Measurements from ENCODE around the gene RPUSD2. TPM values are rescaled to one million over a fixed set of nuclear protein-coding genes. Genes with fewer than 3 reads are reported as not detected.

Gene RPUSD2
- polyA plus RNA-seq, 1 of the 3 experiments (the other 2 are of a cell fraction) = 10.8 TPM

GRCh38 chr15:40538976-40539375 lies 30.1 kb upstream of the RPUSD2 start:
- CTCF ChIA-PET = interaction anchor here (0.6 to 2.0 kb wide), 3 partner anchors 19 to 40 kb away, joined by 3 to 5 read pairs (median 4); no protein-coding TSS in a partner anchor

DNA sequence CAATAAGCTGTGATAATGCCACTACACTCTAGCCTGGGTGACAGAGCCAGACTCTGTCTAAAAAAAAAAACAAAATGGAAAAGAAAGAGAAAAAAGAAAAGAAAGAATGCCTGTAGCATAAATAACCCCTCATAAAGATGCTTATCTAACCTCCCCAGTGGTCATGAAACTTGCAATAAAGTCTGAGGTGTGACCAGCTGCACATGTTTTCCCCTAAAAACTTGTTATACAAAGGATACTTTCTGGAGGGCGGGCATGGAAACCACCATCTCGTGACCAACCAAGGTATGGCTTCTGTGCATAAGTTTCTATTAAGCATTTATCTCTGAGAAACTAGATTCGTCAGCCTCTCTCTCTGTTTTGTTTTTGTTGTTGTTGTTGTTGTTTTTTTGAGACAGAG lies 26.0 kb upstream of the RPUSD2 start:
- WGBS (ENCODE audit: low lambda C conversion rate) = 92% methylated on average over 3 of the region's 3 CpGs
- Histone ChIP-seq H3F3A (replicated peaks; ENCODE audit: insufficient read depth) (no peaks in the 10 kb centered on the region), H2AFZ (ENCODE audit: low read depth) (no peak overlapping the region), H3K9ac (no peak overlapping the region), H3K27me3 (ENCODE audit: insufficient read depth) (no peaks in the 10 kb centered on the region), H3K4me1 (ENCODE audit: control insufficient read depth in 1 of 2, insufficient read depth in 2 of 2, low read depth in 1 of 2, low read length in 1 of 2) (peaks cover 0 to 4% of the 10 kb centered on the region in 2 experiments; a peak in 1 of 4 replicates), H3K9me3 (no peaks in the 10 kb centered on the region), H4K20me1 (ENCODE audit: insufficient read depth) (no peaks in the 10 kb centered on the region), H3K79me2 (ENCODE audit: insufficient read depth) (no peaks in the 10 kb centered on the region), H3K9me2 (no peaks in the 10 kb centered on the region), H3K36me3 (replicated peaks in 1 of 2; ENCODE audit: control insufficient read depth in 1 of 2, insufficient read depth in 2 of 2, low read length in 1 of 2) (peaks cover 0 to 1% of the 10 kb centered on the region in 2 experiments), H3K4me3 (ENCODE audit: low read depth in 2 of 2, low read length in 1 of 2) (no peak overlapping the region), H3K4me2 (no peak overlapping the region), H3K27ac (ENCODE audit: low read depth in 2 of 2, low read length in 1 of 2) (no peak overlapping the region)
- ChIA-PET CTCF (interaction anchor here (0.6 kb wide), 1 partner anchor 192 kb away, joined by 3 read pairs; no protein-coding TSS in a partner anchor), POLR2A (no interaction called here)
- DNase-seq = no peak
- TF ChIP-seq, protein P1, sequence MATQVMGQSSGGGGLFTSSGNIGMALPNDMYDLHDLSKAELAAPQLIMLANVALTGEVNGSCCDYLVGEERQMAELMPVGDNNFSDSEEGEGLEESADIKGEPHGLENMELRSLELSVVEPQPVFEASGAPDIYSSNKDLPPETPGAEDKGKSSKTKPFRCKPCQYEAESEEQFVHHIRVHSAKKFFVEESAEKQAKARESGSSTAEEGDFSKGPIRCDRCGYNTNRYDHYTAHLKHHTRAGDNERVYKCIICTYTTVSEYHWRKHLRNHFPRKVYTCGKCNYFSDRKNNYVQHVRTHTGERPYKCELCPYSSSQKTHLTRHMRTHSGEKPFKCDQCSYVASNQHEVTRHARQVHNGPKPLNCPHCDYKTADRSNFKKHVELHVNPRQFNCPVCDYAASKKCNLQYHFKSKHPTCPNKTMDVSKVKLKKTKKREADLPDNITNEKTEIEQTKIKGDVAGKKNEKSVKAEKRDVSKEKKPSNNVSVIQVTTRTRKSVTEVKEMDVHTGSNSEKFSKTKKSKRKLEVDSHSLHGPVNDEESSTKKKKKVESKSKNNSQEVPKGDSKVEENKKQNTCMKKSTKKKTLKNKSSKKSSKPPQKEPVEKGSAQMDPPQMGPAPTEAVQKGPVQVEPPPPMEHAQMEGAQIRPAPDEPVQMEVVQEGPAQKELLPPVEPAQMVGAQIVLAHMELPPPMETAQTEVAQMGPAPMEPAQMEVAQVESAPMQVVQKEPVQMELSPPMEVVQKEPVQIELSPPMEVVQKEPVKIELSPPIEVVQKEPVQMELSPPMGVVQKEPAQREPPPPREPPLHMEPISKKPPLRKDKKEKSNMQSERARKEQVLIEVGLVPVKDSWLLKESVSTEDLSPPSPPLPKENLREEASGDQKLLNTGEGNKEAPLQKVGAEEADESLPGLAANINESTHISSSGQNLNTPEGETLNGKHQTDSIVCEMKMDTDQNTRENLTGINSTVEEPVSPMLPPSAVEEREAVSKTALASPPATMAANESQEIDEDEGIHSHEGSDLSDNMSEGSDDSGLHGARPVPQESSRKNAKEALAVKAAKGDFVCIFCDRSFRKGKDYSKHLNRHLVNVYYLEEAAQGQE (IDR thresholded peaks at IDR 0.05; ENCODE audit: low read depth, low read length) = no peak

More at GRCh38 chr15:40538976-40539375, 30.1 kb upstream of the RPUSD2 start:
- POLR2A ChIA-PET = no interaction called here
- H3K9me3 ChIP-seq = no peaks in the 10 kb centered on the region
- no peak overlapping the region for H2AFZ ChIP-seq (ENCODE audit: low read depth)
- no peak overlapping the region for H3K4me3 ChIP-seq (ENCODE audit: low read depth in 2 of 2, low read length in 1 of 2)
- H3K4me1 ChIP-seq (ENCODE audit: control insufficient read depth in 1 of 2, insufficient read depth in 2 of 2, low read depth in 1 of 2, low read length in 1 of 2) = peaks cover 0 to 4% of the 10 kb centered on the region in 2 experiments; a peak in 2 of 4 replicates
- 92% methylated on average over 6 of the region's 6 CpGs for WGBS (ENCODE audit: low lambda C conversion rate)
- H4K20me1 ChIP-seq (ENCODE audit: insufficient read depth) = no peaks in the 10 kb centered on the region
- no peaks in the 10 kb centered on the region for H3F3A ChIP-seq (replicated peaks; ENCODE audit: insufficient read depth)
- H3K4me2 ChIP-seq = no peak overlapping the region
- H3K36me3 ChIP-seq (replicated peaks in 1 of 2; ENCODE audit: control insufficient read depth in 1 of 2, insufficient read depth in 2 of 2, low read length in 1 of 2) = no peaks in the 10 kb centered on the region
- no peak overlapping the region for H3K9ac ChIP-seq
- H3K27me3 ChIP-seq (ENCODE audit: insufficient read depth) = no peaks in the 10 kb centered on the region
- TF ChIP-seq SMC3 (IDR thresholded peaks at IDR 0.05; ENCODE audit: low read depth, low read length) (no peak), YY1 (IDR thresholded peaks at IDR 0.05; ENCODE audit: low read depth) (no peak), USF1 (IDR thresholded peaks at IDR 0.05; ENCODE audit: borderline replicate concordance, low read depth) (no peak), RFX5 (IDR thresholded peaks at IDR 0.05; ENCODE audit: low read length) (no peak), RXRA (IDR thresholded peaks at IDR 0.05; ENCODE audit: borderline replicate concordance, low read depth) (no peak), ELF1 (IDR thresholded peaks at IDR 0.05) (no peak)
- TF ChIP-seq, protein P1 (IDR thresholded peaks at IDR 0.05; ENCODE audit: low read depth, low read length) = no peak
- no peaks in the 10 kb centered on the region for H3K79me2 ChIP-seq (ENCODE audit: insufficient read depth)
- DNase-seq = peak; percentile 46
- no peaks in the 10 kb centered on the region for H3K9me2 ChIP-seq
- H3K27ac ChIP-seq (ENCODE audit: low read depth in 2 of 2, low read length in 1 of 2) = no peak overlapping the region

All from SK-N-SH (cell line).